Measurements from ENCODE around the gene IDH3A. TPM values are rescaled to one million over a fixed set of nuclear protein-coding genes. Genes with fewer than 3 reads are reported as not detected.

Gene IDH3A
- total RNA-seq, 1 experiment from 2014 or later = 116 TPM

DNA sequence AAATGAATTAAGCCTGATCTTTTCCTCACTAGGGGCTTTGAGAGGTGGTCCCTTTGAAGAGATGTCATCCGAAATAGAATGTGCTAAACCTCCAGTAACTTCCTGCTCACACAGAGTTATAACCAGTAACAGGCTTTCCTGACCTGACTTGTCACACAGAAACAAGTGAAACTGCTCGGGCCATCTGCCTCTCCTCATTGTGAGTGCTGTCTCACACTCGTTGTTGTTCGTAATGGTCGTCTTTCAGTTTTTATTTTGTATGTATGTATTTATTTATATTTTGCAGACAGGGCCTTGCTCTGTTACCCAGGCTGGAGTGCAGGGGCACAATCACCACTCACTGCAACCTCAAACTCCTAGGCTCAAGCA lies 61.2 kb downstream of the IDH3A start:
- Histone ChIP-seq H3K27ac (ENCODE audit: low read length) (peak overlapping the region; percentile 55; the same call in 1 of the 2 replicates), H3K9me3 (ENCODE audit: control insufficient read depth, insufficient read depth, low read depth, low read length) (no peaks in the 10 kb centered on the region), H3K4me3 (ENCODE audit: low read depth in 2 of 2, low read length in 2 of 2) (no peak overlapping the region), H3K36me3 (ENCODE audit: control insufficient read depth, insufficient read depth, low read length) (no peaks in the 10 kb centered on the region), H3K4me1 (ENCODE audit: control insufficient read depth, insufficient read depth, low read length) (peaks cover 49% of the 10 kb centered on the region), H3K27me3 (ENCODE audit: control insufficient read depth, insufficient read depth, low read length) (no peaks in the 10 kb centered on the region)
- intact Hi-C loops (cut with micrococcal nuclease; ENCODE audit: unreplicated experiment) (no loop called here), in situ Hi-C loops (cut with HindIII; ENCODE audit: low pct_unique_long_range_greater_than_20kb, low sequenced_read_pairs) (no loop called here)
- TF ChIP-seq SIN3A (IDR thresholded peaks at IDR 0.05; ENCODE audit: borderline replicate concordance, insufficient read depth, low read depth, low read length) (no peak), TCF7L2 (IDR thresholded peaks at IDR 0.05; ENCODE audit: low read depth, low read length) (no peak), POLR2AphosphoS5 (IDR thresholded peaks at IDR 0.05; ENCODE audit: low read depth, low read length) (no peak)
- TF ChIP-seq, protein P1, sequence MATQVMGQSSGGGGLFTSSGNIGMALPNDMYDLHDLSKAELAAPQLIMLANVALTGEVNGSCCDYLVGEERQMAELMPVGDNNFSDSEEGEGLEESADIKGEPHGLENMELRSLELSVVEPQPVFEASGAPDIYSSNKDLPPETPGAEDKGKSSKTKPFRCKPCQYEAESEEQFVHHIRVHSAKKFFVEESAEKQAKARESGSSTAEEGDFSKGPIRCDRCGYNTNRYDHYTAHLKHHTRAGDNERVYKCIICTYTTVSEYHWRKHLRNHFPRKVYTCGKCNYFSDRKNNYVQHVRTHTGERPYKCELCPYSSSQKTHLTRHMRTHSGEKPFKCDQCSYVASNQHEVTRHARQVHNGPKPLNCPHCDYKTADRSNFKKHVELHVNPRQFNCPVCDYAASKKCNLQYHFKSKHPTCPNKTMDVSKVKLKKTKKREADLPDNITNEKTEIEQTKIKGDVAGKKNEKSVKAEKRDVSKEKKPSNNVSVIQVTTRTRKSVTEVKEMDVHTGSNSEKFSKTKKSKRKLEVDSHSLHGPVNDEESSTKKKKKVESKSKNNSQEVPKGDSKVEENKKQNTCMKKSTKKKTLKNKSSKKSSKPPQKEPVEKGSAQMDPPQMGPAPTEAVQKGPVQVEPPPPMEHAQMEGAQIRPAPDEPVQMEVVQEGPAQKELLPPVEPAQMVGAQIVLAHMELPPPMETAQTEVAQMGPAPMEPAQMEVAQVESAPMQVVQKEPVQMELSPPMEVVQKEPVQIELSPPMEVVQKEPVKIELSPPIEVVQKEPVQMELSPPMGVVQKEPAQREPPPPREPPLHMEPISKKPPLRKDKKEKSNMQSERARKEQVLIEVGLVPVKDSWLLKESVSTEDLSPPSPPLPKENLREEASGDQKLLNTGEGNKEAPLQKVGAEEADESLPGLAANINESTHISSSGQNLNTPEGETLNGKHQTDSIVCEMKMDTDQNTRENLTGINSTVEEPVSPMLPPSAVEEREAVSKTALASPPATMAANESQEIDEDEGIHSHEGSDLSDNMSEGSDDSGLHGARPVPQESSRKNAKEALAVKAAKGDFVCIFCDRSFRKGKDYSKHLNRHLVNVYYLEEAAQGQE (IDR thresholded peaks at IDR 0.05; ENCODE audit: insufficient read depth in 1 of 2, low read depth in 2 of 2, low read length in 1 of 2) = no peak
- TF ChIP-seq, protein P2, sequence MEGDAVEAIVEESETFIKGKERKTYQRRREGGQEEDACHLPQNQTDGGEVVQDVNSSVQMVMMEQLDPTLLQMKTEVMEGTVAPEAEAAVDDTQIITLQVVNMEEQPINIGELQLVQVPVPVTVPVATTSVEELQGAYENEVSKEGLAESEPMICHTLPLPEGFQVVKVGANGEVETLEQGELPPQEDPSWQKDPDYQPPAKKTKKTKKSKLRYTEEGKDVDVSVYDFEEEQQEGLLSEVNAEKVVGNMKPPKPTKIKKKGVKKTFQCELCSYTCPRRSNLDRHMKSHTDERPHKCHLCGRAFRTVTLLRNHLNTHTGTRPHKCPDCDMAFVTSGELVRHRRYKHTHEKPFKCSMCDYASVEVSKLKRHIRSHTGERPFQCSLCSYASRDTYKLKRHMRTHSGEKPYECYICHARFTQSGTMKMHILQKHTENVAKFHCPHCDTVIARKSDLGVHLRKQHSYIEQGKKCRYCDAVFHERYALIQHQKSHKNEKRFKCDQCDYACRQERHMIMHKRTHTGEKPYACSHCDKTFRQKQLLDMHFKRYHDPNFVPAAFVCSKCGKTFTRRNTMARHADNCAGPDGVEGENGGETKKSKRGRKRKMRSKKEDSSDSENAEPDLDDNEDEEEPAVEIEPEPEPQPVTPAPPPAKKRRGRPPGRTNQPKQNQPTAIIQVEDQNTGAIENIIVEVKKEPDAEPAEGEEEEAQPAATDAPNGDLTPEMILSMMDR (IDR thresholded peaks at IDR 0.05) = no peak
- BruUV-seq (replicated peaks) = no TSS peak
- ChIA-PET CTCF (interaction anchor here (0.9 kb wide), 1 partner anchor 14 kb away, joined by 3 read pairs; no protein-coding TSS in a partner anchor), POLR2A (no interaction called here)
- no peak for ATAC-seq
- DNase-seq (ENCODE audit: low read depth, low spot score) = no peak

DNA sequence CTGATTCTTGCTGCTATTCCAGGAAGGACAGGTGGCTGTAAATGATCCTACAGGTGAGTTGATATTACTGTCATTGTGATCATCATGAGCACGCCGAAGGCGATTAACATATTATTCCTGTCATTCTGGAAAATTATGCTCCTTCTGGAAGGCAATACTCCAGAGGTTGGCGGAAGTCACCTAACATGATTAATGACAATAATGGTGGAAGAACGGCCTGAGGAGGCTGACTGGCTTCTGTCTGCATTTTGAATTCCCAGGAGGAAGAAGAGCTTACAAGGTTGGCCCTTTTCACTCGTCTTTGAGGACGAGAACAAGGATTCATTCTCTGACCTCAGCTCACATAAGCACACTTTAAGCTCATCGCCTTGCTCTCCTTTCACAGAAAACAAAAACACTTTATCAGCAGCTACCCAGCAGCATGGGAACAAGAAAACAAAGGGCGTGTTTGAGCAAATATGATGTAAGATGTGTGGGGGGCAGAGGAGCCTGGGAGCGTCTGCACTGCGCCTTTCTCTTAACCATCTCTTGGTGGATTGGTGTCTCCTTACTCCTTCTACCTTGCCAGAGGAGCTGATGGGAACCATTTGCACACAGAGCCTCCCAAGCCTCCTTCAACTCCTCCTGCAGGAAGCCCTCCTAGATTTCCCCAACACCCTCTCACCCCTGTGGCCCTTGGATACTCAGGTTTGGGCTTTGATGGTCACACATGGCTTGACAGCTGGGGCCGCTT lies 62.2 kb downstream of the IDH3A start:
- 0 out of 2 replicates have a peak overlapping the region, but pooled peaks have one; percentile 2 for H3K27ac ChIP-seq (ENCODE audit: low read length)
- H3K9me3 ChIP-seq (ENCODE audit: control insufficient read depth, insufficient read depth, low read depth, low read length) = no peaks in the 10 kb centered on the region
- H3K4me3 ChIP-seq (ENCODE audit: low read depth in 2 of 2, low read length in 2 of 2) = no peak overlapping the region
- intact Hi-C loops (cut with micrococcal nuclease; ENCODE audit: unreplicated experiment) = no loop called here
- TF ChIP-seq POLR2AphosphoS5 (IDR thresholded peaks at IDR 0.05; ENCODE audit: low read depth, low read length) (no peak), TCF7L2 (IDR thresholded peaks at IDR 0.05; ENCODE audit: low read depth, low read length) (no peak), SIN3A (IDR thresholded peaks at IDR 0.05; ENCODE audit: borderline replicate concordance, insufficient read depth, low read depth, low read length) (no peak)
- TF ChIP-seq, protein P1 (IDR thresholded peaks at IDR 0.05; ENCODE audit: insufficient read depth in 1 of 2, low read depth in 2 of 2, low read length in 1 of 2) = no peak
- TF ChIP-seq, protein P2 (IDR thresholded peaks at IDR 0.05) = no peak
- ChIA-PET POLR2A (interaction anchor here (0.5 kb wide), 1 partner anchor 62 kb away, joined by 5 read pairs; the partner anchor contains the start of gene IDH3A), CTCF (interaction anchor here (0.5 to 0.9 kb wide), 2 partner anchors 15 to 98 kb away, joined by 3 read pairs; no protein-coding TSS in a partner anchor)
- ATAC-seq (no peak), DNase-seq (ENCODE audit: low read depth, low spot score) (no peak)
- in situ Hi-C loops (cut with HindIII; ENCODE audit: low pct_unique_long_range_greater_than_20kb, low sequenced_read_pairs) = no loop called here
- H3K36me3 ChIP-seq (ENCODE audit: control insufficient read depth, insufficient read depth, low read length) = no peaks in the 10 kb centered on the region
- no peaks in the 10 kb centered on the region for H3K27me3 ChIP-seq (ENCODE audit: control insufficient read depth, insufficient read depth, low read length)
- peaks cover 54% of the 10 kb centered on the region for H3K4me1 ChIP-seq (ENCODE audit: control insufficient read depth, insufficient read depth, low read length)
- no TSS peak for BruUV-seq (replicated peaks)
